Measurements from ENCODE around the gene MKNK1. TPM values are rescaled to one million over a fixed set of nuclear protein-coding genes. Genes with fewer than 3 reads are reported as not detected.

MKNK1 gene
- total and polyA plus RNA-seq, 2 of the 8 experiments (the other 6 are each of a cell fraction or from before 2014, with no cell fraction given), result 13.9 to 21.5 TPM

DNA sequence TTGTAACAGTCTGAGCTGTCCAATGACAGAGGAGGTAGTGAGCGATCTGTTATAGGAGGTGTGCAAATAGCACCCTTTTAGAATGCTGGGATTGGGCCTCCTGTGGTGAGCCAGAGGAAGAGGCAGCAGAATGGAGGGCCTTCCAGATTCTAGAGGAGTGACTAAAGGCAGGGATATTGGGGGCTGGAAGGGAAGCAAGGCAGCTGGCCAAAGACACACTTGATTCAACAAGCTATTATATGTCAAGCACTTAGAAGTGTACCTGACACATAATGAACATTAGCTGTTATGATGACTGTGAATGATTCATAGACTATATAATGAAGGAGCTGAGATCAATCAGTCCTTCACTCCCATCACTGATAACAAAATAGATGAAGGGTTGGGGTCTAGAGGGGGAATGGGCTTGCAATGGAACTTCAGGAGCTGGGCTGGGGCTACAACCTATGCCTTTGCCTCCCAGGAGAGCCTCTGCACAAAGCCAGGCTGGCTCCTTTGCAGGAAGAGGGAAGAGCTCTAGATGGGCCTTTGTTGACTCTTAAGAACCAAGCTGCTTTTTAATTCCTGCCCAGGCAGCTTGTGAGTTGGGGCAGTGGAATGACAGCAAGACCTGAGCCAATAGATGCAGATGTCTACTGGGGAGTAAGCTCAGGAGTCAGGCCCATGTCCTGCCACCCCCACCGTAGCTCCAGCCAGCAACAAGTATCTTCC lies 2.3 kb upstream of the MKNK1 start:
- H4K5ac ChIP-seq (ENCODE audit: insufficient read length, low read depth, low read length), result no peak overlapping the region
- POLR2A ChIA-PET (ENCODE audit: partially characterized antibody), result interaction anchor here (0.9 to 2.3 kb wide), 2 partner anchors 10 to 11 kb away, joined by 4 to 8 read pairs; partner anchors contain the start of gene MOB3C
- H3K9ac ChIP-seq (replicated peaks in 1 of 4; ENCODE audit: extremely low read depth in 1 of 4, low read depth in 3 of 4, low read length in 3 of 4), result no peak overlapping the region
- no peak overlapping the region for H3K56ac ChIP-seq (replicated peaks; ENCODE audit: insufficient read length, low read depth, low read length)
- no peak overlapping the region for H2BK120ac ChIP-seq (replicated peaks; ENCODE audit: low read depth, low read length)
- H4K20me1 ChIP-seq (replicated peaks in 1 of 2; ENCODE audit: control insufficient read depth in 1 of 2, insufficient read depth in 2 of 2, low read length in 2 of 2), result peaks cover 0 to 3% of the 10 kb centered on the region in 2 experiments
- no peak overlapping the region for H2BK15ac ChIP-seq (ENCODE audit: low read length)
- TF ChIP-seq EGR1 (IDR thresholded peaks at IDR 0.05; ENCODE audit: borderline replicate concordance, low read depth, low read length), result no peak
- no peak for TF ChIP-seq MAFK (IDR thresholded peaks at IDR 0.05; ENCODE audit: low read depth, low read length)
- TF ChIP-seq BCL11A (IDR thresholded peaks at IDR 0.05; ENCODE audit: low read depth in 2 of 2, low read length in 2 of 2), result no peak
- no peak for TF ChIP-seq JUN (IDR thresholded peaks at IDR 0.05; ENCODE audit: low read depth, low read length)
- TF ChIP-seq TBP (IDR thresholded peaks at IDR 0.05; ENCODE audit: low read depth, low read length), result no peak
- peaks cover 6% of the 10 kb centered on the region; the same call in 1 of the 2 replicates for H3K23me2 ChIP-seq (ENCODE audit: low read depth, low read length)
- no peak overlapping the region for H3K14ac ChIP-seq (ENCODE audit: insufficient read length)
- no peaks in the 10 kb centered on the region for H3K79me1 ChIP-seq (ENCODE audit: low read depth, low read length)
- no peak overlapping the region for H2BK5ac ChIP-seq (ENCODE audit: low read depth, low read length)
- H3K27ac ChIP-seq (ENCODE audit: low read depth, low read length), result no peak overlapping the region
- H4K91ac ChIP-seq (replicated peaks; ENCODE audit: insufficient read length, low read length), result no peak overlapping the region
- H2AK5ac ChIP-seq (ENCODE audit: low read depth, low read length), result 0 out of 2 replicates have a peak overlapping the region, but pooled peaks have one; percentile 47
- H4K8ac ChIP-seq (ENCODE audit: extremely low read depth, insufficient read depth, low read length), result no peak overlapping the region
- no peak overlapping the region for H2AFZ ChIP-seq (ENCODE audit: low read length)
- no peak overlapping the region for H3K4me3 ChIP-seq (ENCODE audit: extremely low read depth in 1 of 4, insufficient read depth in 2 of 4, low read depth in 3 of 4, low read length in 4 of 4)
- H3K27me3 ChIP-seq (replicated peaks in 1 of 4; ENCODE audit: control insufficient read depth in 3 of 4, extremely low read depth in 1 of 4, insufficient read depth in 3 of 4, low read length in 3 of 4), result 0 out of 7 replicates have a peak, but pooled peaks cover 0 to 2% (median 0%) of the 10 kb centered on the region in 4 experiments
- CTCF ChIA-PET (ENCODE audit: partially characterized antibody), result interaction anchor here (1.0 to 10.7 kb wide), 8 partner anchors 13 to 160 kb away, joined by 3 to 126 read pairs (median 6); partner anchors contain the start of gene MOB3C
- FAIRE-seq (no peak), DNase-seq (ENCODE audit: low read depth in 1 of 2, low spot score in 2 of 2) (no peak)
- H3K18ac ChIP-seq (ENCODE audit: extremely low read depth, low read length), result no peak overlapping the region
- no peak overlapping the region for H3K4me2 ChIP-seq (ENCODE audit: insufficient read depth in 1 of 2, low read depth in 2 of 2, low read length in 2 of 2)
- no peak overlapping the region for H3K4ac ChIP-seq (replicated peaks; ENCODE audit: insufficient read length, low read depth, low read length)
- no peak overlapping the region for H2BK12ac ChIP-seq (ENCODE audit: low read depth, low read length)
- H2BK20ac ChIP-seq (ENCODE audit: low read length), result no peak overlapping the region
- 89% methylated on average over 2 of the region's 2 CpGs; no CpG with 5 or more reads in 1 of the 2 experiments for WGBS, 2 experiments (ENCODE audit: extremely low coverage in 1 of 2, insufficient coverage in 1 of 2, insufficient read length in 1 of 2, insufficient replicate concordance in 2 of 2, low coverage in 1 of 2, low lambda C conversion rate in 2 of 2, missing lambda C conversion rate in 1 of 2)
- H3K79me2 ChIP-seq (ENCODE audit: control insufficient read depth in 1 of 2, insufficient read depth in 2 of 2, low read length in 2 of 2), result no peaks in the 10 kb centered on the region
- no peaks in the 10 kb centered on the region; a peak in 1 of 8 replicates for H3K36me3 ChIP-seq (ENCODE audit: control insufficient read depth in 2 of 4, insufficient read depth in 4 of 4, low read length in 3 of 4)
- no peak overlapping the region for H3K23ac ChIP-seq (ENCODE audit: insufficient read length)
- H3K4me1 ChIP-seq (replicated peaks in 1 of 4; ENCODE audit: control insufficient read depth in 3 of 4, insufficient read depth in 4 of 4, low read length in 3 of 4), result peaks cover 0 to 8% (median 4%) of the 10 kb centered on the region in 4 experiments; a peak in 5 of 7 replicates
- H3K9me3 ChIP-seq (ENCODE audit: insufficient read depth in 2 of 2, low read depth in 1 of 2, low read length in 1 of 2), result no peaks in the 10 kb centered on the region

All from H1 (cell line).